Neural cell (in vitro differentiated cells): ENCODE results near the gene ITGA4.

Source experiments
- CTCF ChIP-seq: fragments of 450-650 bp; IDR thresholded peaks from 2 replicates; pipeline ENCODE4 v1.5.1; 2014; ENCODE audit warnings: antibody characterized with exemption, mild to moderate bottlenecking, moderate library complexity; ENCODE audit not compliant: poor library complexity, severe bottlenecking
- EP300 ChIP-seq: fragments of 450-650 bp; conservative IDR thresholded peaks from 2 replicates; pipeline ENCODE4 v1.6.1; 2014; ENCODE audit warnings: antibody characterized with exemption, mild to moderate bottlenecking, moderate library complexity; ENCODE audit not compliant: poor library complexity, severe bottlenecking
- EZH2 ChIP-seq: fragments of 200-600, 300-800 bp; shearing (Covaris generic), sonication (generic); IDR thresholded peaks from 2 replicates; pipeline ENCODE4 v1.6.1; 2014; ENCODE audit warnings: antibody characterized with exemption, low read length, borderline replicate concordance, mild to moderate bottlenecking; ENCODE audit not compliant: insufficient read depth, poor library complexity, severe bottlenecking
- MXI1 ChIP-seq: fragments of 450-650 bp; conservative IDR thresholded peaks from 2 replicates; pipeline ENCODE4 v1.6.1; 2014; ENCODE audit warnings: antibody characterized with exemption, mild to moderate bottlenecking; ENCODE audit not compliant: poor library complexity, severe bottlenecking
- POLR2AphosphoS5 ChIP-seq: IDR thresholded peaks from 2 replicates; pipeline ENCODE4 v1.6.1; 2012
- RAD21 ChIP-seq: fragments of 450-650 bp; conservative IDR thresholded peaks from 2 replicates; pipeline ENCODE4 v1.6.1; 2014; ENCODE audit warnings: antibody characterized with exemption, mild to moderate bottlenecking, moderate library complexity
- TAF1 ChIP-seq: IDR thresholded peaks from 2 replicates; pipeline ENCODE4 v1.6.1; 2012; ENCODE audit warnings: low read depth
- TF ChIP-seq, protein P1 (sequence below): IDR thresholded peaks from 2 replicates; pipeline ENCODE4 v1.6.1; 2012; ENCODE audit warnings: borderline replicate concordance

DNA sequence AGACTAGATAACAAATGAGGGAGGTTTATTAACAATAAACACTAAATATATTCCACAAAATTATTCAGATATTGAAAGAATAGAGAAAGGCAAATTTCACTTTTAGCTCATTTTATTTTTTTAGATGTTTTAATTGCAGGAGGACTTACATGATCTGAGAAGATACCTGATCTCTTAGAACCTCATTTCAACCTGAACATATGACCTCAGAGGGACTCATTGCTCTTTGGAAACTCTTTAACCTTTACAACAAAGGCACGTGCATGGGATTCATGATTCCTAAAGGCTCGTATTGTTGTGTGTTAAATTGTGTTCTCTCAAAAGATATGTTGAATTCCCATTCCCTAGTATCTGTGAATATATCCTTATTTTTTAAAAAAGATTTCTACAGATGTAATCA is 35.7 kb upstream of the ITGA4 start:
- no peak for TF ChIP-seq CTCF
- TF ChIP-seq EZH2 = no peak
- no peak for TF ChIP-seq POLR2AphosphoS5
- no peak for TF ChIP-seq RAD21
- TF ChIP-seq, protein P1, sequence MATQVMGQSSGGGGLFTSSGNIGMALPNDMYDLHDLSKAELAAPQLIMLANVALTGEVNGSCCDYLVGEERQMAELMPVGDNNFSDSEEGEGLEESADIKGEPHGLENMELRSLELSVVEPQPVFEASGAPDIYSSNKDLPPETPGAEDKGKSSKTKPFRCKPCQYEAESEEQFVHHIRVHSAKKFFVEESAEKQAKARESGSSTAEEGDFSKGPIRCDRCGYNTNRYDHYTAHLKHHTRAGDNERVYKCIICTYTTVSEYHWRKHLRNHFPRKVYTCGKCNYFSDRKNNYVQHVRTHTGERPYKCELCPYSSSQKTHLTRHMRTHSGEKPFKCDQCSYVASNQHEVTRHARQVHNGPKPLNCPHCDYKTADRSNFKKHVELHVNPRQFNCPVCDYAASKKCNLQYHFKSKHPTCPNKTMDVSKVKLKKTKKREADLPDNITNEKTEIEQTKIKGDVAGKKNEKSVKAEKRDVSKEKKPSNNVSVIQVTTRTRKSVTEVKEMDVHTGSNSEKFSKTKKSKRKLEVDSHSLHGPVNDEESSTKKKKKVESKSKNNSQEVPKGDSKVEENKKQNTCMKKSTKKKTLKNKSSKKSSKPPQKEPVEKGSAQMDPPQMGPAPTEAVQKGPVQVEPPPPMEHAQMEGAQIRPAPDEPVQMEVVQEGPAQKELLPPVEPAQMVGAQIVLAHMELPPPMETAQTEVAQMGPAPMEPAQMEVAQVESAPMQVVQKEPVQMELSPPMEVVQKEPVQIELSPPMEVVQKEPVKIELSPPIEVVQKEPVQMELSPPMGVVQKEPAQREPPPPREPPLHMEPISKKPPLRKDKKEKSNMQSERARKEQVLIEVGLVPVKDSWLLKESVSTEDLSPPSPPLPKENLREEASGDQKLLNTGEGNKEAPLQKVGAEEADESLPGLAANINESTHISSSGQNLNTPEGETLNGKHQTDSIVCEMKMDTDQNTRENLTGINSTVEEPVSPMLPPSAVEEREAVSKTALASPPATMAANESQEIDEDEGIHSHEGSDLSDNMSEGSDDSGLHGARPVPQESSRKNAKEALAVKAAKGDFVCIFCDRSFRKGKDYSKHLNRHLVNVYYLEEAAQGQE = no peak
- TF ChIP-seq EP300 = no peak
- no peak for TF ChIP-seq TAF1
- TF ChIP-seq MXI1 = no peak
